Middle frontal gyrus (tissue), 1 donor: ENCODE data around the gene BMP7.

ENCODE experiments used
- DNase-seq: peaks from one replicate; pipeline ENCODE4 v3.0.0-alpha.2; 2015; ENCODE audit warnings: low spot score; ENCODE audit errors: extremely low spot score

Gene BMP7

GRCh38 chr20:57231951-57232428 lies 34.5 kb downstream of the BMP7 start:
- no peak for DNase-seq

GRCh38 chr20:57231161-57231560 lies 35.3 kb downstream of the BMP7 start:
- DNase-seq = no peak

GRCh38 chr20:57230247-57230646 lies 36.2 kb downstream of the BMP7 start:
- DNase-seq = no peak

GRCh38 chr20:57229490-57229889 lies 37.0 kb downstream of the BMP7 start:
- DNase-seq = no peak

- no peak for DNase-seq
Observed at GRCh38 chr20:57225830-57226229, 40.6 kb downstream of the BMP7 start.

- DNase-seq = no peak
Observed at GRCh38 chr20:57225197-57225733, 41.2 kb downstream of the BMP7 start.

- DNase-seq = no peak
Observed at GRCh38 chr20:57224641-57225138, 41.8 kb downstream of the BMP7 start.

- DNase-seq = no peak
Observed at GRCh38 chr20:57223648-57224489, 42.6 kb downstream of the BMP7 start.

GRCh38 chr20:57222631-57222950 lies 43.9 kb downstream of the BMP7 start:
- DNase-seq = no peak

- DNase-seq = no peak
Observed at GRCh38 chr20:57221916-57222630, 44.4 kb downstream of the BMP7 start.

GRCh38 chr20:57220337-57221145 lies 45.9 kb downstream of the BMP7 start:
- no peak for DNase-seq

- no peak for DNase-seq
Observed at GRCh38 chr20:57219071-57219677, 47.3 kb downstream of the BMP7 start.

- DNase-seq = no peak
Observed at GRCh38 chr20:57218489-57218888, 48.0 kb downstream of the BMP7 start.

GRCh38 chr20:57217802-57218201 lies 48.6 kb downstream of the BMP7 start:
- no peak for DNase-seq

GRCh38 chr20:57216669-57217068 lies 49.8 kb downstream of the BMP7 start:
- no peak for DNase-seq

- DNase-seq = no peak
Observed at GRCh38 chr20:57215826-57216471, 50.5 kb downstream of the BMP7 start.

- DNase-seq = no peak
Observed at GRCh38 chr20:57215426-57215825, 51.0 kb downstream of the BMP7 start.

- no peak for DNase-seq
Observed at GRCh38 chr20:57214948-57215347, 51.5 kb downstream of the BMP7 start.

- DNase-seq = no peak
Observed at GRCh38 chr20:57214427-57214826, 52.0 kb downstream of the BMP7 start.

- no peak for DNase-seq
Observed at GRCh38 chr20:57213924-57214323, 52.5 kb downstream of the BMP7 start.
